Osteoblast (primary cell): ENCODE measurements around the gene C3AR1. TPM values are rescaled to one million over a fixed set of nuclear protein-coding genes. Genes with fewer than 3 reads are reported as not detected.
"Not testable (repeated sequence)": the region's sequence is repeated elsewhere in the genome, so short reads cannot be mapped to it uniquely, and the experiment has no call there.

Source experiments
- DNase-seq: peaks from one replicate; pipeline ENCODE4 v3.0.0; 2011; ENCODE audit warnings: low spot score, mixed read lengths; ENCODE audit not compliant: insufficient read length; ENCODE audit errors: missing footprints
- H2AFZ ChIP-seq: 2 replicates; pipeline ENCODE4 v1.6.0; 2011; ENCODE audit warnings: mild to moderate bottlenecking, low read length
- H3K27ac ChIP-seq: 2 replicates; pipeline ENCODE4 v1.5.1; 2011; ENCODE audit warnings: mild to moderate bottlenecking, low read depth, low read length, moderate library complexity
- H3K27me3 ChIP-seq: 2 replicates; pipeline ENCODE4 v1.6.0; 2012; ENCODE audit warnings: mild to moderate bottlenecking, control low read depth, inconsistent platforms, low read length, moderate library complexity; ENCODE audit not compliant: insufficient read depth
- H3K36me3 ChIP-seq: 2 replicates; pipeline ENCODE4 v1.5.1; 2011; ENCODE audit warnings: mild to moderate bottlenecking, low read length, control low read depth, moderate library complexity; ENCODE audit not compliant: insufficient read depth
- H3K4me1 ChIP-seq: 2 replicates; pipeline ENCODE4 v1.5.1; 2011; ENCODE audit warnings: mild to moderate bottlenecking, low read length, control low read depth, moderate library complexity; ENCODE audit not compliant: insufficient read depth
- H3K4me2 ChIP-seq: 2 replicates; pipeline ENCODE4 v1.6.0; 2011; ENCODE audit warnings: mild to moderate bottlenecking, low read length; ENCODE audit not compliant: insufficient read depth
- H3K4me3 ChIP-seq: fragments of 200-600 bp; sonication (generic); 3 replicates; pipeline ENCODE4 v1.5.1; 2012; ENCODE audit warnings: mild to moderate bottlenecking, low read length, inconsistent platforms; ENCODE audit not compliant: insufficient read depth
- H3K79me2 ChIP-seq: 2 replicates; pipeline ENCODE4 v1.6.0; 2012; ENCODE audit warnings: mild to moderate bottlenecking, low read length, control low read depth, inconsistent platforms; ENCODE audit not compliant: insufficient read depth
- H3K9me3 ChIP-seq: 2 replicates; pipeline ENCODE4 v1.5.1; 2011; ENCODE audit warnings: low read depth, low read length, control low read depth
- H4K20me1 ChIP-seq: 2 replicates; pipeline ENCODE4 v1.6.0; 2012; ENCODE audit warnings: mild to moderate bottlenecking, low read length, control low read depth; ENCODE audit not compliant: insufficient read depth
- CTCF ChIP-seq: IDR thresholded peaks from 2 replicates; pipeline ENCODE4 v1.5.1; 2011; ENCODE audit warnings: mild to moderate bottlenecking, low read depth, low read length, moderate library complexity; ENCODE audit errors: extremely low read depth
- total RNA-seq: library from RNA; depleted of rRNA; stranded (reverse); fragments of >200 nt; gene quantifications from 2 replicates; pipeline ENCODE4 v1.2.3, GENCODE V29; 2012

The C3AR1 gene
- total RNA-seq, 1 donor = 0.72 TPM

DNA sequence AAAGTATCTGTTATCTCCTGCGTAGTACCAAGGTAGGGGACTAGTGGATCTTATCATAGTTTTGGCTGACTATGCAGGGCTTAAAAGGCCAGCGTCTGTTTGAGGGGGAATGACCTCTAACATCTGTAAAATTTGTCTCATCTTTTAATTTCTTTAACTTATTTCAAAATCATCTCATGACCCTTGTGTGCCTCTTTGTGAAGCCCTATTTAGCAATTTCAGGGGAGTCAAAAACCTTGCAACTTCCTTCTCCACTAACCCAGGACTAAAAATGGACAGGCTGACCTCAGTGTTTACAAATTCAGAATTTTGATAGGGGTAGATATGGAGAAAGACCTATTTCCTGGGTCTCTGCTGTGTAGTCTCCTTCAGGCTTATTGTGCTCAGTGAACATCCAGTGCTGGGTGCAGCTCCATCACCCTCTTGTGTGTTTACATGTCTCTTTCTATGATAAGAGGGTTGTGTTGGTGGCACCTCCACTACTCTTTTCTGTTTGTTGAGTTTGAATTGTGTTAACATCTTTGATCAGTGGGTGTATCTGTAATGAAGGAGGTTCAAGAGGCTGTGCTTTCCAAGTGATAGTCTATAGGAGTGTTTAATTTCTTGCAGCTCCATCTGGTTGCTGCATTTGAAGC lies 30.2 kb upstream of the C3AR1 start:
- Histone ChIP-seq H2AFZ (no peak overlapping the region), H3K36me3 (peaks cover 56% of the 10 kb centered on the region), H3K4me1 (no peaks in the 10 kb centered on the region), H3K79me2 (no peaks in the 10 kb centered on the region), H3K27me3 (no peaks in the 10 kb centered on the region), H4K20me1 (peaks cover 9% of the 10 kb centered on the region), H3K4me3 (no peak overlapping the region), H3K9me3 (no peaks in the 10 kb centered on the region), H3K27ac (no peak overlapping the region), H3K4me2 (no peak overlapping the region)
- TF ChIP-seq CTCF = no peak
- no peak for DNase-seq

DNA sequence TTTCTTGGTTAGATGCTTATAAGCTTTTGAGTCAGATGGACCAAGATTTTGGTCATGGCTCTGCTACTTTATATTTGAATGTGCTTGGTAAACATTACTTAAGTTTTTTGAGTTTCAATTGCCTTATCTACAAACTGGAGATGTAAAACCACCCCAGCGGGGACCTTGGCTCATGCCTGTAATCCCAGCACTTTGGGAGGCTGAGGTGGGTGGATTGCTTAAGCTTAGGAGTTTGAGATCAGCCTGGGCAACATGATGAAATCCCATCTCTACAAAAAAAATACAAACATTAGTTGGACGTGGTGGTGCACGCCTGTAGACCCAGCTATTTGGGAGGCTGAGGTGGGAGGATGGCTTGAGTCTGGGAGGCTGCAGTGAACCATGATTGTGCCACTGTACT lies 27.1 kb upstream of the C3AR1 start:
- Histone ChIP-seq H3K27me3 (no peaks in the 10 kb centered on the region), H2AFZ (no peak overlapping the region), H3K27ac (no peak overlapping the region), H3K4me1 (no peaks in the 10 kb centered on the region), H3K36me3 (peaks cover 76% of the 10 kb centered on the region), H3K4me2 (no peak overlapping the region), H4K20me1 (peaks cover 18% of the 10 kb centered on the region), H3K79me2 (peaks cover 14% of the 10 kb centered on the region), H3K9me3 (no peaks in the 10 kb centered on the region), H3K4me3 (no peak overlapping the region)
- no peak for TF ChIP-seq CTCF
- no peak for DNase-seq

DNA sequence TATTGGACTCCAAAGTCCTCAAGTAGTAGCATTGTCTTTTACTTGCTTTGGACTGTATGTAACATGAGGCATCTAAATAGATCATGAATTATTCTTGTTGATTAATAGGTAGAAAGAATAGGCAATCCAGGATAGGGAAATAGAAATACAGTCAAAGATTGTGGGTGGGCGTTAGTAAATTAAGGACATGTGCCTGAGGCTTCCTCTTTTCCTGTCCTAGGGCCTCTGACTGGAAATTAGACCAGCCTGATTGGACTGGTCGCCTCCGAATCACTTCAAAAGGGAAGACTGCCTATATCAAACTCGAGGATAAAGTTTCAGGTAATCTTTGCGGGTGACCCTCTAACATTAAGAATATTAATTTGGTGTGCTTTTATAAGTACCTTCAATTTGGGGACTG lies 23.6 kb upstream of the C3AR1 start:
- Histone ChIP-seq H4K20me1 (peaks cover 20% of the 10 kb centered on the region), H3K79me2 (peaks cover 48% of the 10 kb centered on the region), H3K4me2 (no peak overlapping the region), H3K27ac (no peak overlapping the region), H3K36me3 (peaks cover 51% of the 10 kb centered on the region), H2AFZ (no peak overlapping the region), H3K27me3 (no peaks in the 10 kb centered on the region), H3K9me3 (no peaks in the 10 kb centered on the region), H3K4me1 (no peaks in the 10 kb centered on the region), H3K4me3 (no peak overlapping the region)
- no peak for DNase-seq
- no peak for TF ChIP-seq CTCF

- peaks cover 47% of the 10 kb centered on the region for H3K36me3 ChIP-seq
- not testable (repeated sequence) for H2AFZ ChIP-seq, H3K27ac ChIP-seq
Observed at GRCh38 chr12:8089277-8089676, 23.1 kb upstream of the C3AR1 start.

More at GRCh38 chr12:8089277-8089676, 23.1 kb upstream of the C3AR1 start:
- peaks cover 52% of the 10 kb centered on the region for H3K79me2 ChIP-seq
- H3K27me3 ChIP-seq, H3K4me1 ChIP-seq, H3K4me2 ChIP-seq, DNase-seq, H3K4me3 ChIP-seq, H3K9me3 ChIP-seq: not testable (repeated sequence)
- H4K20me1 ChIP-seq = peaks cover 17% of the 10 kb centered on the region
